ENCODE data around the gene SMCO2. TPM values are rescaled to one million over a fixed set of nuclear protein-coding genes. Genes with fewer than 3 reads are reported as not detected.
"Not testable (repeated sequence)": the region's sequence is repeated elsewhere in the genome, so short reads cannot be mapped to it uniquely, and the experiment has no call there.

Gene SMCO2
- total and polyA plus RNA-seq, 2 donors: 0.71 to 2.6 TPM

GRCh38 chr12:27535318-27535717 is 88.8 kb downstream of the SMCO2 start:
- H3K4me3 ChIP-seq (ENCODE audit: low read length in 2 of 2): no peak overlapping the region
- 96% methylated on average over 6 of the region's 6 CpGs for WGBS
- H3K27ac ChIP-seq (ENCODE audit: low read depth in 1 of 2, low read length in 1 of 2): no peak overlapping the region
- no peak for DNase-seq (ENCODE audit: low read depth in 6 of 9, low spot score in 9 of 9)
- peaks cover 28 to 30% of the 10 kb centered on the region in 2 donors for H3K4me1 ChIP-seq (ENCODE audit: control insufficient read depth in 2 of 2, insufficient read depth in 2 of 2, low read length in 2 of 2)
- no peaks in the 10 kb centered on the region for H3K36me3 ChIP-seq (ENCODE audit: control insufficient read depth in 2 of 2, insufficient read depth in 2 of 2, low read length in 1 of 2)
- no peaks in the 10 kb centered on the region for H3K27me3 ChIP-seq (ENCODE audit: control insufficient read depth in 2 of 2, insufficient read depth in 1 of 2, low read length in 1 of 2)
- H3K9me3 ChIP-seq (ENCODE audit: control insufficient read depth in 2 of 2, insufficient read depth in 1 of 2, low read length in 1 of 2): no peaks in the 10 kb centered on the region

DNA sequence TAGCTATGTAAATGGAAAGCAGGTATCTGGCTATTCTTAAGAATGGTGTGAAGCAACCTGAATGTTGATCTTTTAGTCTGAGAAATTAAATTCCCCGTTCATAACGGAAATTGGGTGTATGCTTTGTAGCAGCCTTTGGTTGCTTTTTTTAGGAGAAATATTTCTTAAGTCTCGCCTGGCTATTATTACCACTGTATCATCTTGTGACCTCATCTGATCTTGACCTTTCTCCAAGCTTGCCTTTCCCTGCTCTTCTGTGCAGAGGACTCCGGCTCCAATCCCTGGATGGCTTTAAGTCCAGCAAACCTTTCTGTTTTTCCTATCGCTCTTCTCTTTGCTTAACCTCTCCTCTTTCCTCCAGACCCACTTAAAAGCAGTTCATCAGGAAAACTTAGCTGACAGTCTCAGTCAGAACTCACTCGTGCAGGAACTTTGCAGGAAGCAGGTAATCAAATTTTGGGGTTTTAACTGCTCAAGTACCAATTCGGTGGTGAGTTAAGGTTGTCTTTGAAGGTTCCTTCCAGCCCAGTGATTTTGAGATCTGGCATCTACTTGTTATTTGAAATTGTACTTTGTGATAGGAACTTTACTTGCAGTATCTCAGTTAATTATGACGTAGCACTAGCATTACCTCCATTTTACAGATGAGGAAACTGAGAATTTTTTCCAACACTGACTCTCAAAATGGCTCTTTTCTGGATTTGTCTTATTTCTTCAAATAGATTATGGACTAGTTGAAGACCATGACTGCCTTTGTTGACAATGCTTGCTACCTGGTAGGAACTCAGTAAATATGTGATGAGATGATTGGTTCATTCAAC is 91.5 kb downstream of the SMCO2 start:
- H3K27me3 ChIP-seq (ENCODE audit: control insufficient read depth in 2 of 2, insufficient read depth in 1 of 2, low read length in 1 of 2): no peaks in the 10 kb centered on the region
- H3K4me1 ChIP-seq (ENCODE audit: control insufficient read depth in 2 of 2, insufficient read depth in 2 of 2, low read length in 2 of 2): peaks cover 28 to 35% of the 10 kb centered on the region in 2 donors
- H3K27ac ChIP-seq (ENCODE audit: low read depth in 1 of 2, low read length in 1 of 2): no peak overlapping the region
- no peaks in the 10 kb centered on the region for H3K9me3 ChIP-seq (ENCODE audit: control insufficient read depth in 2 of 2, insufficient read depth in 1 of 2, low read length in 1 of 2)
- no peaks in the 10 kb centered on the region for H3K36me3 ChIP-seq (ENCODE audit: control insufficient read depth in 2 of 2, insufficient read depth in 2 of 2, low read length in 1 of 2)
- WGBS: 88% methylated on average over 8 of the region's 8 CpGs
- H3K4me3 ChIP-seq (ENCODE audit: low read length in 2 of 2): no peak overlapping the region
- DNase-seq (ENCODE audit: low read depth in 6 of 9, low spot score in 9 of 9): no peak

GRCh38 chr12:27539191-27539631 is 92.7 kb downstream of the SMCO2 start:
- Histone ChIP-seq H3K36me3 (ENCODE audit: control insufficient read depth in 2 of 2, insufficient read depth in 2 of 2, low read length in 1 of 2) (no peaks in the 10 kb centered on the region), H3K4me1 (ENCODE audit: control insufficient read depth in 2 of 2, insufficient read depth in 2 of 2, low read length in 2 of 2) (peaks cover 18 to 25% of the 10 kb centered on the region in 2 donors), H3K4me3 (ENCODE audit: low read length in 2 of 2) (no peak overlapping the region), H3K27me3 (ENCODE audit: control insufficient read depth in 2 of 2, insufficient read depth in 1 of 2, low read length in 1 of 2) (no peaks in the 10 kb centered on the region), H3K27ac (ENCODE audit: low read depth in 1 of 2, low read length in 1 of 2) (no peak overlapping the region), H3K9me3 (ENCODE audit: control insufficient read depth in 2 of 2, insufficient read depth in 1 of 2, low read length in 1 of 2) (no peaks in the 10 kb centered on the region)
- 94% methylated on average over 4 of the region's 4 CpGs for WGBS
- no peak for DNase-seq (ENCODE audit: low read depth in 6 of 9, low spot score in 9 of 9)

DNA sequence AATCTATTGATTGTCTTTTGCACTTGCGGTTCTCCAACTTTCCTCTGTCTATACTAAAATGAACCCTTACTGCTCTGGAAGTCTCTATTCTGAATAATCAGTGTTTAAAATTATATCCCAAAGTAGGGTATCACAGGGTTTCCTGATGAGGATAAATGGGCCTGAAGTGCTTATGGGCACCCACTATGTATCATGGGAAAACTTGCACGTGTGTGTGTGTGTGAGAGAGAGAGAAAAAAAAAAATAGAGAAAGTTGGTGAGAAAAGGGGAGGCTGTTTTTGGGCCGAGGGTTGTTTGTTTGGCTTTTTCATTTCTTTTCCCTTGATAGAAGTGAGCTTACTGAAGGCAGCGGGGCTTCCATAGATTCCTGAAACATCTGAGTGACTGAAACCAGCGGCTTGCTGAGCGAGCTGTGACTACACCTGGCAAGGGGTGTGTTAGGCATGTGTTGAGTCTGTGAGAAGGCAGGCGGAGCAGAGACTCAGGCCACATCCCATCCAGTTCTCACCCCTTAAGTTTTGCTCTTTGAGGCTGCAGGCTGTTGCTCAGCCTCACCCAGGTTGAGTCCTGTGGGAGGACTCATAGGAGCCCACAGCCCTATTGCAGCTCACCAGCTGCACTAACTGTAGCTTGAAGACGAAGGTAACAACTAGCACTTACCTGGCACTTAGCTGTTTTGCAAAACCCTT is 94.6 kb downstream of the SMCO2 start:
- H3K9me3 ChIP-seq (ENCODE audit: control insufficient read depth in 2 of 2, insufficient read depth in 1 of 2, low read length in 1 of 2): no peaks in the 10 kb centered on the region
- H3K27ac ChIP-seq (ENCODE audit: low read depth in 1 of 2, low read length in 1 of 2): no peak overlapping the region
- no peaks in the 10 kb centered on the region for H3K27me3 ChIP-seq (ENCODE audit: control insufficient read depth in 2 of 2, insufficient read depth in 1 of 2, low read length in 1 of 2)
- 89% methylated on average over 8 of the region's 8 CpGs for WGBS
- peak in 5 of 9 donors; percentile 35 to 81 (median 51) for DNase-seq (ENCODE audit: low read depth in 6 of 9, low spot score in 9 of 9)
- peaks cover 7 to 13% of the 10 kb centered on the region in 2 donors for H3K4me1 ChIP-seq (ENCODE audit: control insufficient read depth in 2 of 2, insufficient read depth in 2 of 2, low read length in 2 of 2)
- H3K4me3 ChIP-seq (ENCODE audit: low read length in 2 of 2): no peak overlapping the region
- no peaks in the 10 kb centered on the region for H3K36me3 ChIP-seq (ENCODE audit: control insufficient read depth in 2 of 2, insufficient read depth in 2 of 2, low read length in 1 of 2)

DNA sequence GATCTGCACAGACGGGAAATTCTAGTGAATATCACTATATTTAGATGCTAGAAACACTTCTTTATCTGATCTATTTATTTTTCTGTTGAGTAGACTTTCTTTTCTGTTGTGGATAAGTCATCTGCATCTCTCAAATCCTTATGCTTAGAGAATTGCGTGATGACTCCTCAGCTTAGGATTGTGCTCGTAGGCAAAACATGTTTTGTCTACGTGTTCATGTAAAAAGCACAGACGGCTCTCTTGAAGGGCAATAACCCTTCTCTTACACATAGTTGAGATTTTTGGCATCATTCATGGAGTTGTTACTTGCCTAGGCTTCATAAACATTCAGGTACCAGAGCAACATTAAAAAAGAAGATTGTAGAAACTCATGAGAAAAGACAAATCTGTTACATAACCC is 96.1 kb downstream of the SMCO2 start:
- peaks cover 14 to 16% of the 10 kb centered on the region in 2 donors for H3K4me1 ChIP-seq (ENCODE audit: control insufficient read depth in 2 of 2, insufficient read depth in 2 of 2, low read length in 2 of 2)

DNA sequence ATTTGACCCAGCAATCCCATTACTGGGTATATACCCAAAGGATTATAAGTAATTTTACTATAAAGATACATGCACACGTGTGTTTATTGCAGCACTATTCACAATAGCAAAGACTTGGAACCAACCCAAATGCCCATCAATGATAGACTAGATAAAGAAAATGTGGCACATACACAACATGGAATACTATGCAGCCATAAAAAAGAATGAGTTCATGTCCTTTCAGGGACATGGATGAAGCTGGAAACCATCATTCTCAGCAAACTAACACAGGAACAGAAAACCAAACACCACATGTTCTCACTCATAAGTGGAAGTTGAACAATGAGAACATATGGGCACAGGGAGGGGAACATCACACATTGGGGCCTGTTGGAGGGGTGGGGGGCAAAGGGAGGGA is 98.3 kb downstream of the SMCO2 start:
- not testable (repeated sequence) for H3K4me3 ChIP-seq (ENCODE audit: low read length in 2 of 2); H3K27me3 ChIP-seq (ENCODE audit: control insufficient read depth in 2 of 2, insufficient read depth in 1 of 2, low read length in 1 of 2); H3K27ac ChIP-seq (ENCODE audit: low read depth in 1 of 2, low read length in 1 of 2); H3K9me3 ChIP-seq (ENCODE audit: control insufficient read depth in 2 of 2, insufficient read depth in 1 of 2, low read length in 1 of 2); DNase-seq (ENCODE audit: low read depth in 6 of 9, low spot score in 9 of 9); H3K36me3 ChIP-seq (ENCODE audit: control insufficient read depth in 2 of 2, insufficient read depth in 2 of 2, low read length in 1 of 2)
- WGBS: 100% methylated on average over 1 of the region's 1 CpG
- H3K4me1 ChIP-seq (ENCODE audit: control insufficient read depth in 2 of 2, insufficient read depth in 2 of 2, low read length in 2 of 2): peaks cover 23 to 24% of the 10 kb centered on the region in 2 donors

More for the DNA sequence above, 96.1 kb downstream of the SMCO2 start:
- no peaks in the 10 kb centered on the region for H3K27me3 ChIP-seq (ENCODE audit: control insufficient read depth in 2 of 2, insufficient read depth in 1 of 2, low read length in 1 of 2)
- no peak overlapping the region for H3K4me3 ChIP-seq (ENCODE audit: low read length in 2 of 2)
- no peaks in the 10 kb centered on the region for H3K36me3 ChIP-seq (ENCODE audit: control insufficient read depth in 2 of 2, insufficient read depth in 2 of 2, low read length in 1 of 2)
- H3K9me3 ChIP-seq (ENCODE audit: control insufficient read depth in 2 of 2, insufficient read depth in 1 of 2, low read length in 1 of 2): no peaks in the 10 kb centered on the region
- H3K27ac ChIP-seq (ENCODE audit: low read depth in 1 of 2, low read length in 1 of 2): no peak overlapping the region
- no peak for DNase-seq (ENCODE audit: low read depth in 6 of 9, low spot score in 9 of 9)
- 94% methylated on average over 5 of the region's 5 CpGs for WGBS

DNA sequence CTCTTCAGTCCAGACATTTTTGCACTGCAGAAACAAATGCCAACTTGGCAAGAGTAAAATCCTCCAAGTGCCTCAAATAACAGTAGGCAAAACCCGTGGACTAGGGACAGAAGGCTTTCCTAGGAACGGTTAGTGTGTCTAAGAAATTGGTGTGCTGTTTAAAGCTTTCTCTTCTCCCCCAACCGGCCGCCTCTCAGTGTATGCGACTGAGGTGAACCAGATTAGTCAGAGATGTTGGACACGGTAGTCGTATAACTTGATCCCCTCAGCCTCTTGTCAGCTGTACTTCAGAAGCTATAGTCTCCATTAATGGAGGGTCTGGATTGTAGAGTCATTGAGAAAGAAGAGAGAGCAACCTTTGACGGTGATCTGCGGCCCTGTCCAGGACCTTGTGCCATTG is 99.1 kb downstream of the SMCO2 start:
- H3K27me3 ChIP-seq (ENCODE audit: control insufficient read depth in 2 of 2, insufficient read depth in 1 of 2, low read length in 1 of 2): no peaks in the 10 kb centered on the region
- no peak overlapping the region for H3K4me3 ChIP-seq (ENCODE audit: low read length in 2 of 2)
- WGBS: 95% methylated on average over 9 of the region's 9 CpGs
- peak overlapping the region in 1 of 2 donors; percentile 43 for H3K27ac ChIP-seq (ENCODE audit: low read depth in 1 of 2, low read length in 1 of 2)
- no peaks in the 10 kb centered on the region for H3K36me3 ChIP-seq (ENCODE audit: control insufficient read depth in 2 of 2, insufficient read depth in 2 of 2, low read length in 1 of 2)
- DNase-seq (ENCODE audit: low read depth in 6 of 9, low spot score in 9 of 9): no peak
- H3K9me3 ChIP-seq (ENCODE audit: control insufficient read depth in 2 of 2, insufficient read depth in 1 of 2, low read length in 1 of 2): peaks cover 0 to 4% of the 10 kb centered on the region in 2 donors
- peaks cover 22 to 27% of the 10 kb centered on the region in 2 donors for H3K4me1 ChIP-seq (ENCODE audit: control insufficient read depth in 2 of 2, insufficient read depth in 2 of 2, low read length in 2 of 2)

GRCh38 chr12:27547592-27547991 is 101.1 kb downstream of the SMCO2 start:
- H3K4me3 ChIP-seq (ENCODE audit: low read length in 2 of 2): no peak overlapping the region
- peaks cover 0 to 4% of the 10 kb centered on the region in 2 donors for H3K9me3 ChIP-seq (ENCODE audit: control insufficient read depth in 2 of 2, insufficient read depth in 1 of 2, low read length in 1 of 2)
- no peak for DNase-seq (ENCODE audit: low read depth in 6 of 9, low spot score in 9 of 9)
- no peak overlapping the region for H3K27ac ChIP-seq (ENCODE audit: low read depth in 1 of 2, low read length in 1 of 2)
- H3K27me3 ChIP-seq (ENCODE audit: control insufficient read depth in 2 of 2, insufficient read depth in 1 of 2, low read length in 1 of 2): no peaks in the 10 kb centered on the region
- H3K4me1 ChIP-seq (ENCODE audit: control insufficient read depth in 2 of 2, insufficient read depth in 2 of 2, low read length in 2 of 2): peaks cover 18 to 20% of the 10 kb centered on the region in 2 donors
- WGBS: 97% methylated on average over 5 of the region's 5 CpGs
- no peaks in the 10 kb centered on the region for H3K36me3 ChIP-seq (ENCODE audit: control insufficient read depth in 2 of 2, insufficient read depth in 2 of 2, low read length in 1 of 2)

Measured in thymus (tissue), 11 donors.